HG03108 (cell line): Measurements from ENCODE around the gene HADHB.

Experiments used
- ATAC-seq: cut with Tn5 transposase; IDR thresholded peaks from one replicate; pipeline ENCODE4 v1.9.1; 2021; ENCODE audit warnings: moderate library complexity; ENCODE audit not compliant: unreplicated experiment

Gene HADHB

GRCh38 chr2:26244309-26245230, at the start of gene HADHB, which contains the start of gene HADHA:
Gene HADHB, plus strand, starts transcription at chr2:26244939. Its CDS starts 9,316 bp downstream, at chr2:26254255.
Gene HADHA, minus strand, starts transcription at chr2:26244632. Its CDS starts 36 bp downstream, at chr2:26244596.
- peak; percentile 59 for ATAC-seq

GRCh38 chr2:26195040-26195984, 49.4 kb upstream of the HADHB start:
- no peak for ATAC-seq

- peak; percentile 55 for ATAC-seq
These were observed 47.9 kb upstream of the HADHB start for GRCh38 chr2:26196683-26197418.

- no peak for ATAC-seq
These were observed 47.2 kb upstream of the HADHB start for GRCh38 chr2:26197516-26197915.

- no peak for ATAC-seq
These were observed 41.7 kb upstream of the HADHB start for GRCh38 chr2:26202981-26203490.

GRCh38 chr2:26203906-26204305, 40.8 kb upstream of the HADHB start:
- no peak for ATAC-seq

- no peak for ATAC-seq
These were observed 32.7 kb upstream of the HADHB start for GRCh38 chr2:26212011-26212410.

GRCh38 chr2:26214759-26215158, 30.0 kb upstream of the HADHB start:
- ATAC-seq = no peak

GRCh38 chr2:26215833-26216232, 28.9 kb upstream of the HADHB start:
- ATAC-seq = no peak

GRCh38 chr2:26216587-26216986, 28.2 kb upstream of the HADHB start:
- no peak for ATAC-seq

- no peak for ATAC-seq
These were observed 27.0 kb upstream of the HADHB start for GRCh38 chr2:26217720-26218119.

- no peak for ATAC-seq
These were observed 21.7 kb upstream of the HADHB start for GRCh38 chr2:26223018-26223417.

GRCh38 chr2:26224095-26224494, 20.6 kb upstream of the HADHB start:
- no peak for ATAC-seq

- ATAC-seq = no peak
These were observed 15.1 kb upstream of the HADHB start for GRCh38 chr2:26229595-26229994.

GRCh38 chr2:26230806-26231205, 13.9 kb upstream of the HADHB start:
- ATAC-seq = no peak

GRCh38 chr2:26235089-26235488, 9.7 kb upstream of the HADHB start:
- no peak for ATAC-seq

GRCh38 chr2:26237868-26238267, 6.9 kb upstream of the HADHB start:
- ATAC-seq = no peak

GRCh38 chr2:26238311-26238958, 6.3 kb upstream of the HADHB start:
- no peak for ATAC-seq

GRCh38 chr2:26241928-26242436, 2.8 kb upstream of the HADHB start:
- ATAC-seq = no peak
